CD4-positive, alpha-beta T cell treated with Interleukin-17A for 4 hours (primary cell): ENCODE measurements around the gene TCF7L2.

Source experiments
- DNase-seq: peaks from one replicate; pipeline ENCODE4 v3.0.0-alpha.2; 2020; ENCODE audit warnings: mixed read lengths

Gene TCF7L2

GRCh38 chr10:112966194-112966855 lies 16.3 kb downstream of the TCF7L2 start:
- no peak for DNase-seq

DNA sequence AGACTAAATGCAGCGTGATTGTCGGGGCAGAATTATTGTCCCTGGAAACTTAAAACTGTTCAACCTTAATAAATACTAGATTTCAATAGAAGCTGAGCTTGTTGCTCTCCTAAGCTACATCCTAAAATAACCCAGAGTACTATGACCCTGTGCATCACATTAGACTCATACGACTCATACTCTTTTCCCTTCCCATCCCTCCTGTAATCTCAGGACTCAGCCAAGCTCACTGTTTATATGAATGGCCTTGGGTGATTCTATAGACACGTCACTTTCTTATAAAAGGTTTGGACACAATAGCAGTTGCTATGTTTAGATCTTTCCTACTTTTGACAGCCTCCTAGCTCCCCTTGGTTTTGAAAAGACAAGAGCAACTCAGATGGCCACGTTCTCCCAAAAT lies 17.2 kb downstream of the TCF7L2 start:
- DNase-seq: no peak

DNA sequence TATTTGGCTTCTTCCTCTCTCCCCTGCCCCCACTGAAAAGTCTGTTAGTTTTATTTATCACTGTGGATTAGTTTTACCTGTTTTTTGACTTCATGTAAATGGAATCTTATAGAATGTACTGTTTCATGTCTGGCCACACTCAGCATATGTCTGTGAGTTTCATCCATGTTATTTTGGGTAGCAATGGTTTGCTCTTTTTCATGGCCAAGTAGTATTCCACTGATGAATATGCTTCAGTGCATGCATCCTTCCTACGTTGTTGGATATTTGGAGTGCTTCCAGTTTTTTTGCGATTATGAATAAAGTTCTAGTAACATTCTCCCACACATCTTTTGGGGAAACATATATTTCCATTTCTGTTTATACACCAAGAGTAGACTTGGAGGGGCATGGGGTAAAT lies 19.1 kb downstream of the TCF7L2 start:
- no peak for DNase-seq

DNA sequence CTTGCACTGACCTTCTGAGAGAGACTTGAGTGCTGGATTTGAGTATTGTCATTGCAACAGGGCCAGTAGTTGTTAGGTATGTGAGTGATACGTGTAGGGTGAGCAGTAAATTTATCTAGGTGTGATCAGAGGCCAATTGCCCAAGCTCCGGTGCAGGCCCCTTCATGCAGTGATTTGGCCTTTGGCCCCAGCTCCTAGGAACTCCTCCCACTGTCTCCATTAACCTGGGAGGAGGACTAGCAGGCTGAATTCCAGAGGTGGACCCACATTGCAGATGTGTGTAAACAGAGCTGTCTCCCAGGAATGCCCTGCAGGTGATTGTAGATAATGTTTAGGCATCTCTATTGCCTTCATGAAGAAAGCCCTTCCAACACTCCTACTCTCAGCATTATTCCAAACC lies 19.5 kb downstream of the TCF7L2 start:
- no peak for DNase-seq

- DNase-seq: no peak
These were observed 20.0 kb downstream of the TCF7L2 start for GRCh38 chr10:112970021-112970420.

GRCh38 chr10:112972606-112973005 lies 22.6 kb downstream of the TCF7L2 start:
- no peak for DNase-seq

- no peak for DNase-seq
These were observed 23.0 kb downstream of the TCF7L2 start for GRCh38 chr10:112973046-112973445.

DNA sequence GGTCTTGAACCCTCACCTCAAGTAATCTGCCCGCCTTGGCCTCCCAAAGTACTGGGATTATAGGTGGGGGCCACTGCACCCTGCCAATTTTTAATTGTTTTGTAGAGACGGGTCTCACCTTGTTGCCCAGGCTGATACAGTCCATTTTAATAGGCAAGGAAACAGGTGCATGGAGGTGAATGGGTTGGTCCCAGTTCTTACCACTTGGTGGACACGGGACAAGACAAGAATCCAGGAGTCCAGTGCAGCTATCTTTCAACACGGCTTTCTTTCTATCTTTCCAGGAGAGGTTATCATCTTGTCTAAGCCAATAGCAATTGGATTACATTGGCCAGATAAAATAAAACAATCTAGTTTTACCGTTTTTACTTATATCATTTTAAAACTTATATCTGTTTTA lies 23.8 kb downstream of the TCF7L2 start:
- no peak for DNase-seq

- DNase-seq: no peak
These were observed 27.4 kb downstream of the TCF7L2 start for GRCh38 chr10:112977426-112977898.

DNA sequence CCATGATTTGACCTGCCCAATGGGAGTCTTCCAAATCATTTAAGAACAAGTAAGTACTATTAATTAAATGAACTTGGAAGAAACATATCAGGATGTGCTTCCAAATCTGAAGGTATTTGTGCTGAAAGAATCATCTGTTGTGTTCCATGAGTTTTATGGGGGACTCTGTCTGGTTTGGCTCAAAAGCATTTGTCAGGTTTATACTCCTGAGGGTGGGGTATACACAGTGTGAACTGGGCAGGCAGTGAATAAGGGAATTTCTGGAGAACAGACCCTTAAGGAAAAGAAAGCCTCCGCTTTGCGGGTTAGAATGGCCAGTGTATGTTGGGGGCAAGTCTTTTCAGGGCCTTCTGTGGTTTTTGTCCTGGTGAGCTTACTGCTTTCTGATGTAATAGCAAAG lies 29.9 kb downstream of the TCF7L2 start:
- no peak for DNase-seq

GRCh38 chr10:112980937-112981336 lies 30.9 kb downstream of the TCF7L2 start:
- no peak for DNase-seq

DNA sequence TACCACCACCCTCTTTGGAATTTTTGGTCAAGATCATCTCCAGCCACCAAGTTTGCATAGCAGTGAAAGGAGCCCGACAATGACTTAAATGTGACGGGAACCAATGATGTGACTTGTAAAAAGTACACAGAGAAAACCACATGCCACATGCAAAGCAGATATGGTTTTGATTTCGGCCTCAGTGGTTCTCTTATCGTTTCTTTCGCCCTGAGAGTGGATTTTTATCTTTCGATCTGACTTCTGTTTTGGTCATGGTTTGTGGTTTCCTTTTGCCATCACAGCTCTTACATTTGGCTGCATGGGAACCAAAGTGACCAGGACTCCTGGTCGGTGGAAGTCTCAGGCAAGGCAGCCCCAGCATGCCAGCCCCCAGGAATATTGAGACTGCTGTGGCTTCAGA lies 31.5 kb downstream of the TCF7L2 start:
- DNase-seq: no peak

DNA sequence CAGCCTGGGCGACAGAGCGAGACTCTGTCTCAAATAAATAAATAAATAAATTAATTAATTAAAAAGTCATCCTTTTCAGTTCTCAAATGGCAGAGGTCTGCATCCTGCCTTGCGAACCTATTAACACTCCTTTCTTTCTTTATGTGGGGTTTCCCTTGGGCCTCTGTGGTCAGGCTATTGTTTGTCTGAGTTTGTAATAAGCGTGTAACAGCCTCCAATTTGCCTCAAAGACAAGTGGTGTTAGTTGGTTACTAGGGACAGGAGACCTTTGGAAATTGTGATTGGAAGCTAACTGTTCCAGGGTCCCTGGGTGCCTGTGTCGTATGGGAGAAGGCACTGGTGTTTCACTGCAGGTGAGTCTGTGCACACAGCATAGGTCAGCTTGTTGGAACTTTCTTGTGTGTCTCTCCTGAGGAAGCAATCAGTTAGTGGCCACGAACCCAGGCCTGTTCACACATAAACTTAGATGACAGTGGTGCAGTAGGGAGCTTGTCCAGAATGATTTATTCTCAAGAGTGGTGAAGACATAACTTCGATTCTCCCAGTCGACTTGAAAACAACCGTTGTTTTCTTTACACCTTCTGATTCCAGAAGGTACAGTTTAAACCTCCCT lies 33.5 kb downstream of the TCF7L2 start:
- no peak for DNase-seq

DNA sequence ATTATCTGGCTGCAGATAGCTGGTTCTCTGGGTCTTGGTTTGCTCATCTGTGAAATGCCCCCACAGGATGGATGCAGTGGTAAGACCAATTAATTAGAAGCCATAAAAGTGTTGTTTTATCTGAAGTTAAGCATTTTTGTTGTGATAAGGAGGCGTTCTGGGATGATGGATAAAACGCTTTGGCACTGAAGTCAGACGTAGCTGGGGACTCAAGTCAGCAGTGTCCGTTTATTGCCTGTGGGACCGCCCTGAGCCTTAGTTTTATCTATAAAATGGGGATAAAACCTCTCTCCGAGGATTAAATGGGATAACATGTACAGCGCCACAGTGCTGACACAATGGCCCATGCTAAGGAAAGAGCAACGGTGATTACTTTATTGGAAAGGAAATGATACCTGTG lies 34.7 kb downstream of the TCF7L2 start:
- DNase-seq: no peak

DNA sequence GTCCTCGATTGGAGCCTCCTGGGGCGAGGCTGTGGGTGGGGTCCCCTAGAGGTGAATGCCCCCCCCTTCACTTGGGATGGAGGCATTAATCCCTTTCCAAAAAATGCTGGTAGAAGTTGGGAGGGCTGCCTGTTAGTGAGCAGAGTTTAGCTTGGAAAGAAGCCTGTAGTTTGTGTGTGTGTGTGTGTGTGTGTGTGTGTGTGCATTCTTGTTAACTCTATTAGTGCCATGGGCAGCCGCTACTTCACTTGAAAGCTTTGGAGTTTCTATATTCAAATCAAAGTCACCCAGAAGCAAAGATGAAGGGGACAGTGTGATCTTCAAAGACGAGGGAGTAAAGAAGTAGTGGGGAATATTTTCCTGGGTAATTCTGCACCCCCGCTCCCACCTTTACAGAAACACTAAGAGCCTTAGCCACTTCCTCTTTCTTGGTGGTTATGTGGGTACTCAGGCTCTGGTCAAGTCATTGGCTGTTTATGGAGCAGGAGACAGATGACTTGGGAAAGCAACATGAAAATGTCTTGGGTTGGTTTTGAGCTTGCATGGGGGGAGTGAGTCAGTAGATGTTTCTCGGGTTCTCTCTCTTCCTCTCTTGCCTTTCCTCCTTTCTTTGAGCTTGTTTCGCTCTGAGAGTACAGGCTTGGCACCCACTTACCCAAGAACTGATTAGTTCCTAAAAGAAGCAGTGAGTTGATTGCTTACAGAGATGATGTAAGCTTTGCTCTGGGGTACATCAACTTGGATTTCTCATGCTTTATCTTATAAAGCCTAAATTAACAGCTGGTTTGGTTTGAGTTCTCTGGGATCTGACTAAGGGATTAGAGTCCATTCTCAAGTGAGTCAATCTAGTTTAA lies 35.9 kb downstream of the TCF7L2 start:
- DNase-seq: no peak

GRCh38 chr10:112986544-112987190 lies 36.6 kb downstream of the TCF7L2 start:
- no peak for DNase-seq

DNA sequence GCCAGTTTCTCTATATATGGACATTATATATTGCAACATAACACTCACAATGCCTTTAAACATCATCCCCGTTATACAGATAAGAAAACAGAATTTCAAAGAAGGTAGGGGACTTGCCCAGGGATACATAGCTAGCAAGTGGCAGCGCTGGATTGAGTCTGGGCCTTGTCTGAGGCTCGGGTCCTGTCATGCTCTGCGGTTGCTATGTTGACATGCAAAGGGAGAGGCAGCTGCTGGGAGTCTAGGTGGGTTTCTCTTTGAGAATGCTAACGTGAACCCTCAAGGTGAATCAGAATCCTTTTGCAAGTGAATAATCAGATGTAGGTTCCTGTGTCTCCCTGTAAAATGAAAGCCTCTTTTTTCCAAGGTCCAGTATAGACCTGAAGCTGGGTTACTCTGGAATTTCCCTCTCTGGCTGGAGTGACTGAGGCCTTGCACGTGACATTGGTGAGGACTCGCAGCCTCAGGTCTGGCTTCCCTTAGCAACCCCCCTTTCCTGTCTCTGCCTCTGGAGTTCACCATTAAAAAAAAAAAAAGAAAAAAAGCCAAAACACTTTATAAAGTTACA lies 38.9 kb downstream of the TCF7L2 start:
- DNase-seq: no peak

DNA sequence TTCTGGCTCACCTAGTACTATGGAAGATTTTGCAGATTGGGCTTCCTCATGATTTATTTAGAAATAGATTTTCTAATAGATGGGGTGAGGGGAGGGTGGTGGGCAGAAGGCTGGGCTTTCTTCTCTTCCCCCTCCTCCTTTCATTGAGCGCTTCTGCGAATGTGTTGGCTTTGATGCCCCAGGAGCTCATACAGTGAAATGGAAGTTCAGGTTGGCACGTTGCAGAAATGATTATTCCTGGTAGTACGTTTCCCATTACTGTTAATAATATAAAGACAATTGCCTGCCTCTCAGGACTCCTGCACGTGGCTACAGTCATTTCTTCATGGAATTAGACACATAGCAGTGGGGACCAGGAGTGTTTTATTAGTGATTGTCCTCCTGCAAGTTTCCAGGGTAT lies 39.8 kb downstream of the TCF7L2 start:
- no peak for DNase-seq

- no peak for DNase-seq
These were observed 40.2 kb downstream of the TCF7L2 start for GRCh38 chr10:112990271-112990670.

- no peak for DNase-seq
These were observed 41.9 kb downstream of the TCF7L2 start for GRCh38 chr10:112991888-112992491.

- DNase-seq: no peak
These were observed 46.4 kb downstream of the TCF7L2 start for GRCh38 chr10:112996462-112996861.

GRCh38 chr10:112999102-112999501 lies 49.1 kb downstream of the TCF7L2 start:
- no peak for DNase-seq

DNA sequence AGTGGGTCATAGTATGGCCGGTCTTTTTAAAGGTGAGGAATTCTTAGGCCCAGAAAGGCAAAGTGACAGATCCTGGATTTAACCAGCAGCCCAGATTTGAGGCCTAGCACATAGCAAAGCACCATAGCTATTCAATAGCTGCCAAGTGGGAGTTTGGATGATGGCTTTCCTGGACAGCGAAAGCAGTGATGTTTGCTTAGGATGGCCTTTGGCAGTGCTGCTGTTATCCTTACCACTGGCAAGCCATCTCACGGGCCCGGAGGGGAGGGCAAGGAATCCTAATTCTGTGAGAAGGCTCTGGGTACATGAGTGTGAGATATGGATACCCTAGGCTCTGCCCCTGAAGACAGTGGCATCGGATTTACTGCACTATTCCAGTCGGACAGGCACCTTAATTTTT lies 50.4 kb downstream of the TCF7L2 start:
- no peak for DNase-seq
